SK-N-SH (cell line): ENCODE data around the gene EEF1AKMT1. TPM values are rescaled to one million over a fixed set of nuclear protein-coding genes. Genes with fewer than 3 reads are reported as not detected.
"Not testable (repeated sequence)": the region's sequence is repeated elsewhere in the genome, so short reads cannot be mapped to it uniquely, and the experiment has no call there.

ENCODE experiments used
- CTCF ChIA-PET: fragments of 300-600, 350-600 bp; formaldehyde crosslinking; extraction: SDS; loops from one replicate; lab custom pipeline; 2021; lab: Yijun Ruan, JAX
- POLR2A ChIA-PET: fragments of 350-600 bp; sonication (Branson Sonifier 250); formaldehyde crosslinking; extraction: SDS; loops from one replicate; lab custom pipeline; 2020; ENCODE audit warnings: antibody characterized with exemption, inconsistent platforms; lab: Yijun Ruan, JAX
- DNase-seq: peaks from one replicate; pipeline ENCODE4 v3.0.0; 2012
- H2AFZ ChIP-seq: fragments of 200-600 bp; sonication (generic); 2 replicates; pipeline ENCODE4 v1.8.1; 2016; ENCODE audit warnings: antibody characterized with exemption, mild to moderate bottlenecking, low read depth
- H3F3A ChIP-seq: fragments of 200-600 bp; sonication (generic); replicated peaks from 2 replicates; pipeline ENCODE3; 2016; ENCODE audit warnings: antibody characterized with exemption, mild to moderate bottlenecking; ENCODE audit not compliant: insufficient read depth
- H3K27ac ChIP-seq, 2 experiments: fragments of 200-500 bp in 1 of 2; fragments of 200-600 bp in 1 of 2; sonication (Bioruptor generic) in 1 of 2; sonication (generic), shearing (Covaris generic) in 1 of 2; 2 replicates each; pipeline versions ENCODE4 v1.5.1 to v1.6.1; 2014 to 2016; ENCODE audit warnings: low read depth in 2 of 2, inconsistent platforms in 1 of 2, low read length in 1 of 2, mild to moderate bottlenecking in 1 of 2, mixed read lengths in 1 of 2
- H3K27me3 ChIP-seq: fragments of 200-600 bp; sonication (generic), shearing (Covaris generic); 2 replicates; pipeline ENCODE4 v1.6.1; 2016; ENCODE audit warnings: mixed run types; ENCODE audit not compliant: insufficient read depth
- H3K36me3 ChIP-seq, 2 experiments: fragments of 200-500 bp in 1 of 2; fragments of 200-600 bp in 1 of 2; sonication (Bioruptor generic) in 1 of 2; sonication (generic) in 1 of 2; replicated peaks in 1 of 2; 2 replicates each; pipeline versions ENCODE3 to v1.5.1; 2014 to 2016; ENCODE audit warnings: low read length in 1 of 2, mild to moderate bottlenecking in 1 of 2; ENCODE audit not compliant: insufficient read depth in 2 of 2, control insufficient read depth in 1 of 2
- H3K4me1 ChIP-seq, 2 experiments: fragments of 200-500 bp in 1 of 2; fragments of 200-600 bp in 1 of 2; sonication (Bioruptor generic) in 1 of 2; sonication (generic), shearing (Covaris generic) in 1 of 2; 2 replicates each; pipeline versions ENCODE4 v1.5.1 to v1.6.1; 2014 to 2016; ENCODE audit warnings: low read depth in 1 of 2, low read length in 1 of 2, mixed run types in 1 of 2; ENCODE audit not compliant: insufficient read depth in 2 of 2, control insufficient read depth in 1 of 2
- H3K4me2 ChIP-seq: fragments of 200-600 bp; sonication (generic), shearing (Covaris generic); 2 replicates; pipeline ENCODE4 v1.6.1; 2017; ENCODE audit warnings: mixed run types
- H3K4me3 ChIP-seq, 2 experiments: fragments of 200-500 bp in 1 of 2; fragments of 200-600 bp in 1 of 2; sonication (Bioruptor generic) in 1 of 2; sonication (generic), shearing (Covaris generic) in 1 of 2; 2 replicates each; pipeline versions ENCODE4 v1.5.1 to v1.8.1; 2014 to 2016; ENCODE audit warnings: low read depth in 2 of 2, inconsistent platforms in 1 of 2, low read length in 1 of 2, mild to moderate bottlenecking in 1 of 2, mixed read lengths in 1 of 2, moderate library complexity in 1 of 2
- H3K79me2 ChIP-seq: fragments of 200-600 bp; sonication (generic); 2 replicates; pipeline ENCODE4 v1.8.1; 2017; ENCODE audit warnings: mild to moderate bottlenecking; ENCODE audit not compliant: insufficient read depth
- H3K9ac ChIP-seq: fragments of 200-600 bp; sonication (generic); 2 replicates; pipeline ENCODE4 v1.6.1; 2017; ENCODE audit warnings: mixed run types
- H3K9me2 ChIP-seq: fragments of 200-600 bp; sonication (generic); 2 replicates; pipeline ENCODE4 v1.6.1; 2017; ENCODE audit warnings: mixed run types
- H3K9me3 ChIP-seq: fragments of 200-600 bp; sonication (generic); 2 replicates; pipeline ENCODE4 v1.6.1; 2017; ENCODE audit warnings: mixed run types, mild to moderate bottlenecking, moderate library complexity
- H4K20me1 ChIP-seq: fragments of 200-600 bp; sonication (generic); 2 replicates; pipeline ENCODE4 v1.6.1; 2017; ENCODE audit warnings: mild to moderate bottlenecking, mixed run types; ENCODE audit not compliant: insufficient read depth
- CHD2 ChIP-seq: fragments of 150-350 bp; IDR thresholded peaks from 2 replicates; pipeline ENCODE4 v1.6.1; 2018; ENCODE audit warnings: low read length; ENCODE audit not compliant: partially characterized antibody
- FOSL2 ChIP-seq: IDR thresholded peaks from 2 replicates; pipeline ENCODE4 v1.4.0; 2012; ENCODE audit warnings: low read depth, mild to moderate bottlenecking, moderate library complexity, borderline replicate concordance
- FOXJ3 ChIP-seq: sonication (generic); formaldehyde crosslinking; IDR thresholded peaks from 2 replicates; pipeline ENCODE4 v1.5.1; 2020; ENCODE audit warnings: mild to moderate bottlenecking, missing genetic modification reagents
- FOXM1 ChIP-seq: IDR thresholded peaks from 2 replicates; pipeline ENCODE4 v1.4.0; 2012; ENCODE audit warnings: low read depth, mild to moderate bottlenecking
- JUND ChIP-seq: IDR thresholded peaks from 2 replicates; pipeline ENCODE4 v1.4.0; 2012
- MXI1 ChIP-seq: IDR thresholded peaks from 2 replicates; pipeline ENCODE4 v1.6.1; 2012; ENCODE audit warnings: mild to moderate bottlenecking, low read depth, low read length, improper control_type of control experiment
- NFIC ChIP-seq: IDR thresholded peaks from 2 replicates; pipeline ENCODE4 v1.4.0; 2012; ENCODE audit warnings: borderline replicate concordance
- PBX3 ChIP-seq: IDR thresholded peaks from 2 replicates; pipeline ENCODE4; 2012
- RCOR1 ChIP-seq: fragments of 150-350 bp; IDR thresholded peaks from 2 replicates; pipeline ENCODE4 v1.6.1; 2017; ENCODE audit warnings: antibody characterized with exemption, low read length
- RFX5 ChIP-seq: IDR thresholded peaks from 2 replicates; pipeline ENCODE4 v1.6.1; 2012; ENCODE audit warnings: mild to moderate bottlenecking, improper control_type of control experiment, low read length
- SMC3 ChIP-seq: IDR thresholded peaks from 2 replicates; pipeline ENCODE4 v1.6.1; 2012; ENCODE audit warnings: low read depth, low read length, improper control_type of control experiment
- TAF1 ChIP-seq: IDR thresholded peaks from 2 replicates; pipeline ENCODE4 v1.6.1; 2012; ENCODE audit warnings: low read depth, mild to moderate bottlenecking, low read length, moderate library complexity, borderline replicate concordance
- USF2 ChIP-seq: fragments of 150-350 bp; IDR thresholded peaks from 2 replicates; pipeline ENCODE4 v1.6.1; 2017; ENCODE audit warnings: antibody characterized with exemption, low read length, low read depth, borderline replicate concordance
- WGBS: methylation state at CpG from one replicate; pipeline ENCODE4 v1.1.6; 2017; ENCODE audit warnings: low lambda C conversion rate; 5-methylcytosine and 5-hydroxymethylcytosine counted together
- polyA plus RNA-seq, 3 experiments: library from polyadenylated mRNA; depleted of rRNA; stranded (reverse); fragments of >200 nt; gene quantifications; 2 replicates each; pipeline ENCODE4 v1.2.3, GENCODE V29; 2012

The EEF1AKMT1 gene
- polyA plus RNA-seq, 1 of the 3 experiments (the other 2 are of a cell fraction), result 4.2 TPM

DNA sequence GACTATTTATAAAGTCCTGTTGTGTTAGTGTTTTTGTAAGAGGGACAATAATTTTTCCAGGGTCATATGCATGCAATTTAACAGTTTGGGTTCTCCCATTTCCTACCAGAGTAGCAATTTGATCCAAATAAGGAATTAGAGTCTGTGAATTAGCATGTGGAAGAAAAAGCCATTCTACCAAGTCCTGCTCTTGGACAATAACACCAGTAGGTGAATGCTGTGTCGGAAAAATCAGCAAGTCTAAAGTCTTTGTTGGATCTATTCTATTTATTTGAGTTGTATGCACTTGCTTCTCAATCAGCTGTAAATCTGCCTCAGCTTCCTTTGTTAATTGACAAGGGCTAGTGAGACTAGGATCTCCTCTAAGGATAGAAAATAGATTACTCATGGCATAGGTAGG lies 91.7 kb downstream of the EEF1AKMT1 start (continued):
- TF ChIP-seq PBX3, result no peak
- TF ChIP-seq CHD2, result no peak
- no peak for TF ChIP-seq NFIC
- no peak for TF ChIP-seq JUND

DNA sequence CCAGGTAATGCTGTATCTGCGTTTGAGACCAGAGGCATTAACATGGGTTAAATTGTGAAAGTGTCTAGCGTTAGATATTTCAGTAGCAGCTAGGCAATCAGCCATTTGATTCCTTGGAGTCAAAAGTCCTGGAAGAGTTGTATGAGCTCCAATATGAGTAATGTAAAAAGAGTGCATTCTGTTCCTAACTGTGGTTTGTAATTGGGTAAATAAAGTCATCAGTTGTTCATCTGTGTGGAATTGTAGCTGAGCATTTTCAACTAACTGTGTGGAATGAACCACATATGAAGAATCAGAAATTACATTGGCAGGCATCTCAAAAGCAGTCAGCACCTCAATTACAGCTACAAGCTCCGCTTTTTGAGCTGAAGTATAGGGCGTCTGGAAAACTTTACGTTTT lies 92.3 kb downstream of the EEF1AKMT1 start:
- H3K4me1 ChIP-seq, H3K4me3 ChIP-seq, H3K36me3 ChIP-seq, DNase-seq, H3K27ac ChIP-seq, H4K20me1 ChIP-seq, H3K79me2 ChIP-seq, H3K4me2 ChIP-seq, CTCF ChIA-PET, H3K9ac ChIP-seq, H2AFZ ChIP-seq, H3F3A ChIP-seq, H3K27me3 ChIP-seq, H3K9me3 ChIP-seq, H3K9me2 ChIP-seq, POLR2A ChIA-PET: not testable (repeated sequence)
- WGBS, result 94% methylated on average over 5 of the region's 5 CpGs

- Histone ChIP-seq H4K20me1 (no peaks in the 10 kb centered on the region), H3K9me3 (no peaks in the 10 kb centered on the region), H3K27me3 (no peaks in the 10 kb centered on the region), H3K4me3 (no peak overlapping the region), H3K36me3 (no peaks in the 10 kb centered on the region), H3K9ac (no peak overlapping the region), H3K9me2 (no peaks in the 10 kb centered on the region), H3K79me2 (no peaks in the 10 kb centered on the region), H3F3A (no peaks in the 10 kb centered on the region), H3K4me2 (no peak overlapping the region), H2AFZ (no peak overlapping the region), H3K27ac (no peak overlapping the region), H3K4me1 (no peaks in the 10 kb centered on the region)
- CTCF ChIA-PET, result no interaction called here
- no peak for DNase-seq
- POLR2A ChIA-PET, result no interaction called here
- 98% methylated on average over 10 of the region's 10 CpGs for WGBS
- no peak for TF ChIP-seq CHD2
- TF ChIP-seq RFX5, result no peak
- TF ChIP-seq FOXM1, result no peak
- TF ChIP-seq FOXJ3 (CRISPR knock-in tag), result no peak
- no peak for TF ChIP-seq RCOR1
- no peak for TF ChIP-seq MXI1
- TF ChIP-seq SMC3, result no peak
- no peak for TF ChIP-seq TAF1
- no peak for TF ChIP-seq USF2
- TF ChIP-seq FOSL2, result no peak
- TF ChIP-seq NFIC, result no peak
- TF ChIP-seq, all 33 proteins: peak for 0
Measured at GRCh38 chr13:20680416-20681080, 93.2 kb downstream of the EEF1AKMT1 start.
